Smooth muscle cell (in vitro differentiated cells): Measurements from ENCODE around the gene WRAP73. TPM values are rescaled to one million over a fixed set of nuclear protein-coding genes. Genes with fewer than 3 reads are reported as not detected.
"Not testable (repeated sequence)": the region's sequence is repeated elsewhere in the genome, so short reads cannot be mapped to it uniquely, and the experiment has no call there.

ENCODE experiments used
- DNase-seq: peaks from one replicate; lab custom pipeline; 2025; ENCODE audit not compliant: unreplicated experiment; lab: John Stamatoyannopoulos, UW
- H2AFZ ChIP-seq: fragments of 200-600 bp; sonication (generic); 2 replicates; pipeline ENCODE4 v1.6.0; 2016; ENCODE audit warnings: antibody characterized with exemption, low read depth, mild to moderate bottlenecking
- H3F3A ChIP-seq: fragments of 200-600 bp; sonication (generic); 2 replicates; pipeline ENCODE4 v1.6.0; 2017; ENCODE audit warnings: antibody characterized with exemption, low read depth
- H3K27ac ChIP-seq: fragments of 200-600 bp; sonication (generic); 2 replicates; pipeline ENCODE4 v1.5.1; 2016; ENCODE audit warnings: low read depth, mild to moderate bottlenecking
- H3K27me3 ChIP-seq: fragments of 200-600 bp; sonication (generic); 2 replicates; pipeline ENCODE4 v1.6.1; 2016; ENCODE audit warnings: low read depth, mild to moderate bottlenecking
- H3K36me3 ChIP-seq: fragments of 200-600 bp; sonication (generic); 2 replicates; pipeline ENCODE4 v1.5.1; 2016; ENCODE audit warnings: low read depth
- H3K4me1 ChIP-seq: fragments of 200-600 bp; sonication (generic); 2 replicates; pipeline ENCODE4 v1.5.1; 2016; ENCODE audit warnings: low read depth
- H3K4me2 ChIP-seq: fragments of 200-600 bp; sonication (generic); 2 replicates; pipeline ENCODE4 v1.6.0; 2016; ENCODE audit warnings: mild to moderate bottlenecking
- H3K4me3 ChIP-seq: fragments of 200-600 bp; sonication (generic); 2 replicates; pipeline ENCODE4 v1.5.1; 2016; ENCODE audit warnings: mild to moderate bottlenecking
- H3K79me2 ChIP-seq: fragments of 200-600 bp; sonication (generic); 2 replicates; pipeline ENCODE4 v1.6.0; 2016; ENCODE audit warnings: low read depth, mild to moderate bottlenecking
- H3K9ac ChIP-seq: fragments of 200-600 bp; sonication (generic); 2 replicates; pipeline ENCODE4 v1.6.0; 2016; ENCODE audit warnings: low read depth
- H3K9me3 ChIP-seq: fragments of 200-600 bp; sonication (generic); replicated peaks from 2 replicates; pipeline ENCODE4 v1.5.1; 2016; ENCODE audit warnings: low read depth
- H4K20me1 ChIP-seq: fragments of 200-600 bp; sonication (generic); 2 replicates; pipeline ENCODE4 v1.6.0; 2016; ENCODE audit warnings: low read depth
- WGBS: methylation state at CpG from one replicate; pipeline ENCODE4 v1.1.7; 2016; ENCODE audit warnings: low lambda C conversion rate; 5-methylcytosine and 5-hydroxymethylcytosine counted together
- polyA plus RNA-seq: library from polyadenylated mRNA; unstranded; fragments of >200 nt; fragmentation: Nextera tagmentation; extraction: Ambion mirVana; gene quantifications from 2 replicates; pipeline ENCODE4 v1.2.1, GENCODE V29; 2016
- total RNA-seq: library from RNA; depleted of rRNA; stranded (reverse); fragments of >200 nt; gene quantifications from 2 replicates; pipeline ENCODE4 v1.2.3, GENCODE V29; 2014
- TF ChIP-seq, protein P1 (sequence below): fragments of 200-600 bp; sonication (generic); IDR thresholded peaks from 2 replicates; pipeline ENCODE4 v1.5.1; 2017; ENCODE audit warnings: borderline replicate concordance, mild to moderate bottlenecking, antibody characterized with exemption; ENCODE audit not compliant: insufficient read depth, poor library complexity, severe bottlenecking

The WRAP73 gene
- total and polyA plus RNA-seq, 2 experiments from 2014 or later = 17.2 to 20.8 TPM

DNA sequence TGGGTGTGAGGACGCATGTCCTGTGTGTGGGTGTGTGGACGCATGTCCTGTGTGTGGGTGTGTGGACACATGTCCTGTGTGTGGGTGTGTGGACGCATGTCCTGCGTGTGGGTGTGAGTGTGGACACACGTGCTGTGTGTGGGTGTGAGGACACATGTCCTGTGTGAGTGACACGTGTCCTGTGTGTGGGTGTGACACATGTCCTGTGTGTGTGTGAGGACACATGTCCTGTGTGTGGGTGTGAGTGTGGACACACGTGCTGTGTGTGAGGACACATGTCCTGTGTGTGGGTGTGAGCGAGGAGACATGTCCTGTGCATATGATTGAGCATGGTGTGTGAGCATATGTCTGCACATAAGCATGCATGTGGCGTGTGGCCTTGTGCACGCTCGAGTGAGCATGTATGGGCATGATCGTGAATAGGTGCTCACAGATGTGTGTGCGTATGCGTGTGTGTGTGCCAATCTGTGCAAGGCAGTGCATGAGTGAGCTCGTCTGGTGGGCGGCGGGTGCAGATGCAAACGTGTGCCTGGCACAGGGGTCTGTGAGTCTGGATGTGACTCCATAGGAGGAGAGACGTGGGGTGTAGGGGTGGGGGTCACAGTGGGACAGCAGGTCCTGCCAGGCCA lies 63.8 kb downstream of the WRAP73 start:
- 91% methylated on average over 17 of the region's 19 CpGs for WGBS
- no peak for DNase-seq
- H3K4me3 ChIP-seq = no peak overlapping the region

DNA sequence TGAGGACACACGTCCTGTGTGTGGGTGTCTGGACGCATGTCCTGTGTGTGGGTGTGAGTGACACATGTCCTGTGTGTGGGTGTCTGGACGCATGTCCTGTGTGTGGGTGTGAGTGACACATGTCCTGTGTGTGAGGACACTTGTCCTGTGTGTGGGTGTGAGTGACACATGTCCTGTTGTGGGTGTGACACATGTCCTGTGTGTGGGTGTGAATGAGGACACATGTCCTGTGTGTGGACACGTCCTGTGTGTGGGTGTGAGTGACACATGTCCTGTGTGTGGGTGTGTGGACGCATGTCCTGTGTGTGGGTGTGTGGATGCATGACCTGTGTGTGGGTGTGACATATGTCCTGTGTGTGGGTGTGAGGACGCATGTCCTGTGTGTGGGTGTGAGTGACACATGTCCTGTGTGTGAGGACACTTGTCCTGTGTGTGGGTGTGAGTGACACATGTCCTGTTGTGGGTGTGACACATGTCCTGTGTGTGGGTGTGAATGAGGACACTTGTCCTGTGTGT lies 64.5 kb downstream of the WRAP73 start:
- WGBS = 81% methylated on average over 6 of the region's 6 CpGs

More for the DNA sequence above, 63.8 kb downstream of the WRAP73 start:
- Histone ChIP-seq H3K27ac (no peak overlapping the region), H3K27me3 (no peaks in the 10 kb centered on the region), H3K36me3 (no peaks in the 10 kb centered on the region), H3K9ac (no peak overlapping the region), H3K9me3 (no peaks in the 10 kb centered on the region), H4K20me1 (no peaks in the 10 kb centered on the region), H3K4me1 (no peaks in the 10 kb centered on the region), H3K4me2 (no peak overlapping the region), H3F3A (no peaks in the 10 kb centered on the region), H2AFZ (no peak overlapping the region), H3K79me2 (no peaks in the 10 kb centered on the region)
- TF ChIP-seq, protein P1, sequence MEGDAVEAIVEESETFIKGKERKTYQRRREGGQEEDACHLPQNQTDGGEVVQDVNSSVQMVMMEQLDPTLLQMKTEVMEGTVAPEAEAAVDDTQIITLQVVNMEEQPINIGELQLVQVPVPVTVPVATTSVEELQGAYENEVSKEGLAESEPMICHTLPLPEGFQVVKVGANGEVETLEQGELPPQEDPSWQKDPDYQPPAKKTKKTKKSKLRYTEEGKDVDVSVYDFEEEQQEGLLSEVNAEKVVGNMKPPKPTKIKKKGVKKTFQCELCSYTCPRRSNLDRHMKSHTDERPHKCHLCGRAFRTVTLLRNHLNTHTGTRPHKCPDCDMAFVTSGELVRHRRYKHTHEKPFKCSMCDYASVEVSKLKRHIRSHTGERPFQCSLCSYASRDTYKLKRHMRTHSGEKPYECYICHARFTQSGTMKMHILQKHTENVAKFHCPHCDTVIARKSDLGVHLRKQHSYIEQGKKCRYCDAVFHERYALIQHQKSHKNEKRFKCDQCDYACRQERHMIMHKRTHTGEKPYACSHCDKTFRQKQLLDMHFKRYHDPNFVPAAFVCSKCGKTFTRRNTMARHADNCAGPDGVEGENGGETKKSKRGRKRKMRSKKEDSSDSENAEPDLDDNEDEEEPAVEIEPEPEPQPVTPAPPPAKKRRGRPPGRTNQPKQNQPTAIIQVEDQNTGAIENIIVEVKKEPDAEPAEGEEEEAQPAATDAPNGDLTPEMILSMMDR = no peak

DNA sequence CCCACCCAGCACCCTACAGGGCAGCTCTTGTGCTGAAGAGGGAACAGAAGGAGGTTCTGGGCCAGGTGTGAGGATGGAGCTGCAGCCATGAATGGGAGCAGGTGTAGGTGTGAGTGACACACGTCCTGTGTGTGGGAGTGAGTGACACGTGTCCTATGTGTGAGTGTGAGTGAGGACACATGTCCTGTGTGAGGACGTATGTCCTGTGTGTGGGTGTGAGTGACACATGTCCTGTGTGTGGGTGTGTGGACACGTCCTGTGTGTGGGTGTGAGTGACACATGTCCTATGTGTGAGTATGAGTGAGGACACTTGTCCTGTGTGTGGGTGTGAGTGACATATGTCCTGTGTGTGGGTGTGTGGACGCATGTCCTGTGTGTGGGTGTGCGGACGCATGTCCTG lies 65.0 kb downstream of the WRAP73 start:
- Histone ChIP-seq H3K4me2 (no peak overlapping the region), H3K79me2 (no peaks in the 10 kb centered on the region), H3F3A (no peaks in the 10 kb centered on the region), H3K9ac (no peak overlapping the region), H3K9me3 (no peaks in the 10 kb centered on the region), H3K27ac (no peak overlapping the region), H3K27me3 (no peaks in the 10 kb centered on the region), H3K4me3 (no peak overlapping the region), H4K20me1 (no peaks in the 10 kb centered on the region), H2AFZ (no peak overlapping the region), H3K36me3 (no peaks in the 10 kb centered on the region), H3K4me1 (no peaks in the 10 kb centered on the region)
- no peak for DNase-seq
- TF ChIP-seq, protein P1 = no peak
- WGBS = 97% methylated on average over 7 of the region's 7 CpGs

More for the DNA sequence above, 64.5 kb downstream of the WRAP73 start:
- H3K27ac ChIP-seq, H3K79me2 ChIP-seq, H2AFZ ChIP-seq, H3K27me3 ChIP-seq, H3K36me3 ChIP-seq, DNase-seq, H3K9ac ChIP-seq, H4K20me1 ChIP-seq, H3K4me2 ChIP-seq, H3K9me3 ChIP-seq, H3K4me1 ChIP-seq, H3F3A ChIP-seq, H3K4me3 ChIP-seq: not testable (repeated sequence)

DNA sequence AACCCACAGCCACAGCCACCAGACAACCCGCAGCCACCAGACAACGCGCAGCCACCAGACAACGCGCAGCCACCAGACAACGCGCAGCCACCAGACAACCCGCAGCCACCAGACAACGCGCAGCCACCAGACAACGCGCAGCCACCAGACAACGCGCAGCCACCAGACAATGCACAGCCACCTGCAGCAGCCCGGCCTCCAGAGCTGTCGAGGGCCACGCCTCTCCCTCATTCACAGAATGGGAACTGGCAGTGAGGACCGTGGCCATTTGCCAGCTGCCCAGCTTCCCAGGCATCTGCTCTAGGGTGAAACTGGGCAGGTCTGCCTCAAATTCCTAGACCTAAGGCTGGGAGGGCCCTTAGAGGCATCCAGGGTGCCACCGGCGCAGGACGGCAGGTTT lies 66.2 kb downstream of the WRAP73 start:
- not testable (repeated sequence) for H3K9me3 ChIP-seq, H3K4me2 ChIP-seq, H4K20me1 ChIP-seq, H3K4me1 ChIP-seq, DNase-seq, H2AFZ ChIP-seq, H3F3A ChIP-seq, H3K27me3 ChIP-seq, H3K36me3 ChIP-seq, H3K9ac ChIP-seq, H3K4me3 ChIP-seq, H3K79me2 ChIP-seq, H3K27ac ChIP-seq
- WGBS = 82% methylated on average over 19 of the region's 21 CpGs
